GM21737 (cell line): ENCODE results near the gene SYK.

Experiments used
- ATAC-seq: cut with Tn5 transposase; IDR thresholded peaks from one replicate; pipeline ENCODE4 v1.9.1; 2021; ENCODE audit warnings: mild to moderate bottlenecking, moderate library complexity; ENCODE audit not compliant: unreplicated experiment

Gene SYK

DNA sequence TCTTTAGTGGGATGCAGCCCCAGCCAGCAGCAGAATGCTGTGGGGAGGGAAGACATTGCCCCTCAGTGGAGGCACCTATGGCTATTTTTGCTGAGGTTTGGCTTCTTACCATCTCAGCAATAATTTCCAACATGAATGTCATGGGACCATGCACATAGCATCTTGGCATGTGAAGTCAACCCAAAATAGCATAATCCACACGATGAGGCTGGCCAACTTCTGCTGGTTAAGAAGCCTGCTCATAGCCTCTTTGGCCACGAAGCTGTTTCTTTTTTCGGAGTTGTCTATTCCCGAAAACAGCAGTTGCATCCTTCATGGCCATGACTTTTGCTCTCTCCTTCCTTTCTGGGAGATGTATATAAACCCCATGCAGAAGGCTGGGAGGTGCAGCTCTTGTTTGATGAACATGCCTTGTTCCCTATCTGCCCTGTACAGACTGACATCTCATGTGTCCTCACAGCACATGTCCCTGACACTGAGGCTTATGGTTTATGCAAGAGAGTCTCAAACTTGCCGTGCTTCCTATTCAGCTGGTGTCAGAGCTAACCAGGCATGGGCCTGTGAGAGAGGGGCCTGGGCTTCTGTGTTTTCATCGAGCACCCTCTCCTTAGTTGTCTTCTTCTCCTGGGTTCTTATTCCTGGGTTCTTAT is 45.3 kb downstream of the SYK start:
- ATAC-seq, result no peak

DNA sequence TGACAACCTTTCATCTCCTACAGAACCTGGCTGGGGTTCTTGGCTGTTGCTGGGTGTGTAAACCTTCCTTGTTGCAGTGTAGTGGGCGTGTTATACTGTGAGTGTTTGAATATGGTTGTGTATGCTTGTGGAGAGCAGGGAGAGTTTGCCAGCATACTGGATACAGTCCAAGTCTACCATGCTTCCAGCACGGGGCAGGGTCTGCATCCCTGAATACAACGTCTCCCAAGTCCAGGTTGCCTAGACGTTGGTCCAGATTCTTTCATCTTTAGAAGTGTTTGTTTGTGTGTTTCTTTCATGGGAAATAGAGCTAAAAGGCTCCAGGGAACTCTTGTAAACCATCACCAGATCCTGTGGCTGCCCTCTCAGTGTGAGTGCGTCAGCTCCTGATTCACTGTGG is 46.4 kb downstream of the SYK start:
- no peak for ATAC-seq

DNA sequence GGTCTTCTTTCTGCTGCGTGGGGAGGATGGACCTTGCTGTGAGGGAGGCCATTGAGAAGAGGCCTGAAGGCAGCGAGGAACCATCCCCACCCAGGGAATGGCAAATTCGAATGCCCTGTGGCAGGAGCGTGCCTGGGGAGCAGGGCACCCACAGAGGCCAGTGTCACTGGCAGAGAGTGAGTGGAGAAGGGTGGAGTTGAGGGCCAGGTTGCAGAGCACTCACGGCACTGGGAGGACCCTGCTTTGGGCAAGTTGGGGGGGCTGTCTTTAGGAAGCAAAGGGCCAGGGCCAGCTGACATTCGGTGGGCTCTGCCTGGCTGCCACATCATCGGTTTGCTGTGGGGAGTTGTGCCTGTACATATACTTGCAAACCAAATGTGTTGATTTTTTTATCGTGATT is 47.2 kb downstream of the SYK start:
- no peak for ATAC-seq

DNA sequence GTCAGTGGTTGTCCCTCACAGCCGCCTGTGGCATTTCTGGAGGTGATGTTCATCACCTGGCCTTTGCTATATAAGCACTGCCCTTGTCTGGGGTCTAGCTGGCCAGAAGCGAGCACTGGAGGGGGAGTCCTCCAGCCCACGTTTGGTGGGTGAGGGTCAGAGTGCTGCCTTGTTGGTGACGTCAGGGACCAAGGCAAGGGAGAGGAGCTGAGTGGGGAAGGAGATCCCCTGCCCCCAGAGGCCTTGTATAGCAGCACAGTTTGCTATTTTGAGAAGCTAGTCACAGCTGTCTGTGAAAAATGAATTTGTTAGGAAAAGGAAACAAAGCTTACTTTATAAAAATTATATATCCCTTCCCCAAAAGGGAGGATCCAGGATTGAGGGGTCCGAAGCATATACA is 49.8 kb downstream of the SYK start:
- no peak for ATAC-seq

DNA sequence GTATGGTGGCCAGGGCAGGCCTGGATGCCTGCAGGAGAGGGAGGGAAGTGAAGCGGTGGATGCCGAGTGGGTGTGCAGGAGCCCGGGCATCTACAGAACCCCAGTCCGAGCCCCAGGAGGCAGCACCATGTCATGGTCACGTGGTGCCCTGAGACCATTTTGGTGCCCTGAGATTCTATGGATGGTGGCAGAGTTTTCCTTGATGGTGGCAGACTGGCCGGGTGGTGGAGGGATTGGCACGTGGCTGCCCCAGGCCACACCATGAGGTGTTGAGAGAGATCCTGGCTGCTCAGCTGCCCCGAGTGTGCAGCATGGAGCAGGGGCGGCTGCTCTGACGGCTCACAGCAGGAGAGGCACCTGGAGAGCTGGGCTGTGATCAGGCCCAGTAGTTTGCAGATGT is 52.3 kb downstream of the SYK start:
- no peak for ATAC-seq

DNA sequence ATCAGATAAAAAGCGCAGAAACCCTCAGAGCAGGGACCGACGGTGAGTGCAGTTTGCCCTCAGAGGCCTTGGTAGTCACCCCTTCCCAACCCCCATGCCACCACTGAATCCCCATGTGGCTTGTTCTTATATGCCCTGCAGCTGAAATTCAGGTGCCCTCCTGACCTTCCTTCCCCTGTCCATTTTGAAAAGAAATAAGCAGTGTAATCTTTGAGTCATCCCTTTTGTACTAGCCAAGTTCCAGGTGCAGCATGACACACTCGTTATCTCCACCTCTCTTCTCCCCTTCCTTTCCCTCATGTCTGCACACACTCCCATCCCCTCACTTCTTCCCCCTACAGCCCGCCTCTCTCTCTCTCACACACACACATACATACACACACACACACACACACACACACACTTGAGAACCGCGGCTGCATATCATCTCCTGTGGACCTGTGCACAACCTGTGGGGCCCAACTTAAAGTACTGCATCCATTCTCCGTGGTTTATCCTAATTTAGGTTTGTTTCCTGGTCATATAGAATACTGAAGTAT is 53.1 kb downstream of the SYK start:
- no peak for ATAC-seq

DNA sequence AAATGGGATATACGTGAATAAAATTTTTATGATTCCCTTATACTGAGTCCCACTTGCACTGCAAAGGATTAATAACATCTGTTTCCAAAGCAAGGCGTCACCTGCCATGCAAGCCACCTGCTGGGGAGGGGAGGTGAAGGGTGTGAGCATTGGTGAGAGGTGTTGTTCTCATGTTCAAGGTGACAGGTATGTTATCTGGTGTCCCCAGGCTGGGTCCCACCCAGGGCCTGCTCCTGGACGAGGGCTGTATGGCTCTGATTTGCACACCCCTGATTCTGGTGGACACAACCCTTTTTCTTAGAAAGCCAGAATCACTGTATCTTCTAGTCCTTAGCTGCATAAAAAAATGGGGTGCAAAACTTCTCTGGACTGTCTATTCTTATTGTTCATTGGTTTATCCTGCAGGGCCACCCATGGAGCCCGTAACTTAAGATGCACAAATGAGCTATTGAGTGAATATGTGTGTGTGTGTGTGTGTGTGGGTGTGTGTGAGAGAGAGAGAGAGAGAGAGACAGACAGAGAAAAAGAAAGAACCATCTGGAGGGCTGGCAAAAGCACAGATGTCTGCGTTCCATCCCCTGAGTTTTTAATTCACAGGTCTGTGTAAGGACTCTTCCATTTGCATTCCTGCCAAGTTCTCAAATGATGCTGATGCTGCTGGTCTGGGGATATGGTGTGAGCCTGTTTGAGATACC is 53.7 kb downstream of the SYK start:
- no peak for ATAC-seq

DNA sequence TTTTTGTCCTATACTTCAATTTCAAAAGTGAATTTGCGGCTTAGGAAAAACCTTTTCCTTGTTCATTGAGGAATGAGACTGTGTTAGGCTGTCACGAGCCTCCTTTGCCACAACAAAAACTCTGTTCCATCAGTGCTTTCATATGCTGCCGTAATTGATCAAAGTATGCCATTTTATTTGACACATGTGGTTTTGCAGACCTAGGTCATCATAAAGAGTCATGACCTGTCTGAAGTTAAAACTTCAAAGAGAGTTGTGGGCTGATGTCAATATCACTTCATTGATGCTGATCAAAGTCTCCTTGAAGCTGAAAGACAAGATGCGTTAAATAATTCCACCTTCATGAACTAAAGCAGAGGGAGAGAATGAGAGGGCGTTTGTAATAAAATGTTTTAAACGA is 55.5 kb downstream of the SYK start:
- no peak for ATAC-seq

DNA sequence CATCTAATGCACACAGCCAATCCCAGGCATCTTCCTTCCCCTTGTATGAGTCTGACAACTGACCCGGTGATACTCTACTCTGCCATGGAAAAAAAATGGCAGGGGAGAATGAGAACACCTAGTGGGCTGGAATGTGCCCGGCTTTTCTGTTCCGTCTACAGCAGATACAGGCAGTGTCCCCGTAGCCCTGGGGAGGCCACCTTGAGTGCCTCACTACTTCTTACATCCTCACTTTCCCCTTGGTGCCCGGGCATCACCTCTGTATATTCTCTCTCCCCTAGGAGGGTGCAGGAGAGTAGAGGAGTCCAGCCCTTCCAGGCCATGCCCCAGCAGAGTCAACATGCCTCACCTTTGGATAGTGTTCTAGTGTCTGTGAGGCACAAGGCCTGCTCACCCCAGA is 56.2 kb downstream of the SYK start:
- ATAC-seq, result no peak

DNA sequence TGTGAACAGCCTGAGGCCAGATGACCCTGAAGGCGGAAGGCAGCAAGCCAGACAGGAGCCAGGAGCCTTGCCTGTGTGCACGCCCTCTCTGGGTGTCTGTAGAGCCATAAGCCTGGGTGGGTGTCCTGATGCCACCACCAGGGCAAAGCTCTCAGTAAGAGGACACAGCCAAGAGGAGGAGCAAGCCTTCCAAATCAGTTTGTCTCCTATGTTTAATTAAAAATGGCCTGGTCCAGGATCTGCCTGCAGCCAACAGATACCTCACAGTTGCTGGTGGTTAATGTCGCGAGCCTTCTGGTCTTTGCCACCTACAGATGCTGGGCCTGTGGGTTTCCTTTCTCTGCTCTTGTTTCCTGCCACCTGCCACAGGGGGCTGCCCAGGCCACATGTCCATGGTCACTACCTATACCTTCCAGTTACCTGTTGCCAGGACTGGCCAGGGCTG is 56.9 kb downstream of the SYK start:
- ATAC-seq, result no peak

DNA sequence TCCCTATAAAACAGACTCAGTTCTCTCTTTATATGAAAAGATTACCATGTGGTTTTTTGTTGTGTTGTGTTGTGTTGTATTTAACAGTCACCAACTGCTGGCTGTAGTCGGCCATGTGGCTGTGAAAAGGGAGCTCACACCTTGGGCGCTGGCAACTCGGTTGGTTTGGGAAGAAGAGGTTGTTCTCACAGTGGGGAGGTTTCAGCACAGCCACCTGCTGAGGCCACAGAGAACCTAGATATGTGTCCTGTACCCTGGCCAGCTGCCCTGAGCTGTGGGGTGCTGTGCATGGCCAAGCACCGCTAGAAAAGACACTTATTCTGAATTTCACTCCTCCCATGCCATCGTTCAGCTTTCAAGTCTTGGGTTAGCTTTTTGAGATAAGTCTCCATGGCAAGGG is 58.8 kb downstream of the SYK start:
- ATAC-seq, result no peak

DNA sequence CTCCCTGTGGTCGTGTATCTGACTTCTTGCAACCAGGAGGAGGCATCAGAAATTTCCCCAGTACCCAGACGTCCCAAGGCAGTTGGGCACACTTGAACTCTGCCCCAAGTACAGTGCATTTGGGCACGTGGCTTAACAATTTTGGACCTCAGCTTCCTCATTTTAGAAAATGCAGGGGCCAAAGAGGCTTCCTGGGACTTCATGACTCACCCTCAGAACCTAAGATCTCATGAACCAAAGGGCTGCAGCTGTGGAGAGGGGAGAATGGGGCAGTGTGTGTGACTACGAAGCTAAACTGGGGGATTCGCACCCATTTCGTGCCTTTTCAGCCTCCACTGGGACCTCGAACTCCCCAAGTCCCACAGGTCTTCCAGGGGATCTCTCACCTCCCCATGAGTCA is 59.2 kb downstream of the SYK start:
- no peak for ATAC-seq

DNA sequence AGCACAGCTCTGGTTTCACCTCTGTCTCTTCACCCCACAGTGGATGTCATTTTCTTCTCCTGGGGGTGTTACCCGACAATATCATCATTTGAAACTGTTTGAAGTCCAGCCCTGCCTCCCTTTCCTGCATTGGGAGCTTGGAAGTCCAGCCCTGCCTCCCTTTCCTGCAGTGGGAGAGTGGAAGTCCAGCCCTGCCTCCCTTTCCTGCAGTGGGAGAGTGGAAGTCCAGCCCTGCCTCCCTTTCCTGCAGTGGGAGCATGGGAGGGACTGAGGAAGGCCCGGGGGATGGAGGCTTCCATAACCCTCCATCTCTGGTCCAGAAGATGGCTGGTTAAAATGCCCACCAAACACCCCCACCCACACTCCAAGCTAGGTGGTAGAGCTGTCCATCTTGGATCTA is 59.8 kb downstream of the SYK start:
- ATAC-seq, result no peak

DNA sequence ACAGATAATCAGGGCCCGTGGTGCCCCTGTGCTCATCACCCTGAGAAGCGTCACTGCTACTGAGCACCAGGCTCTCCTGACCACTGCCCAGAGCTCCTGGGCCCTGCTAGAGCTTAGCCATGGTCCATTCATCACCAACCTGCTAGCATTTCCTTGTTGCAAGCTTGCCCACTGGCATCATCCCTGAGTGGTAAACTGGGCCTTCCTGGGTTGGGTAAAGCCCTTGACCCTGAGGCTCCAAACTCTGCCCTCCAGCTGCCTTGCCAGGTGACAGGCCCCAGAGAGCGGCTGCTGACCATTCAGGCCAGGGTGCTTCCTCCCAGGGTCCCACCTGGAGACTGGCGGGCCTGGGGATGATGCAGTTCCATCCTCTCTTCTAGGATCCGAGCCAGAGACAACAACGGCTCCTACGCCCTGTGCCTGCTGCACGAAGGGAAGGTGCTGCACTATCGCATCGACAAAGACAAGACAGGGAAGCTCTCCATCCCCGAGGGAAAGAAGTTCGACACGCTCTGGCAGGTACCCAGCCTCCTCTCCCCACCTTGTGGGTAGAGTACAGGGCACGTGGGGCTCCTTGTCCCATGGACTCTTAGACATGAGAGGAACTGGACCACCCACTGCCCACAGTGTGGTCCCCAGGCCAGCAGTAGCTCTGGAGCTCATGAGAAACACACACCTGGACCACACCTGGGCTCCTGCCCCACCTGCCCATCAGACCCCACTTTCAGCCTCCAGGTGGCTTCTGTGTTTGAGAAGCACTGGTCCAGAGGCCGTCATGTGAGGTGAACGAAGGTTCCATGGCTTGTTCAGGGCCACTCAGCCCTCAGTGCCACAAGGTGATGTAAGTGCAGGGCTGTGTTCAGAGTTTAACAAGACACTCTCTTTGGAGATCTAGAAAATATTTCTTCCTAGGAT is 60.5 kb downstream of the SYK start:
- ATAC-seq, result no peak

DNA sequence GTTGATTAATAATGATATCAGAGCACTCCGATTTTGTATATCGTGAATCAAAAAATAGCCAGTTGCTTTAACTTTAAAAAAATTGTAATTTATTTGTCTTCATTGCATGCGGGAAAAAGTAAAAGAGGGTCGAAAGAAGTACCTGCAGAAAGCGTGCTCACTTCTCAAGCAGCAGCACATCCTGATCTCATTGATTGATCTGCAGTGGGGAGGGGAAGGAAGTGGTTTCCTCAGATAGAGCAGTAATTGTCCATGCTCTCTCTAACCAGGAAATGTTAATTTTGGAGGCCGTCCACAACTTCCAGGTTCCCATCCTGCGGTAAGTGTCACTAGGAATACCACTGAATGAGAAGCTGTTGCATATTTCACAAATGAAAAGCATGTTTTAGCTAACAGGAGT is 63.2 kb downstream of the SYK start:
- no peak for ATAC-seq

DNA sequence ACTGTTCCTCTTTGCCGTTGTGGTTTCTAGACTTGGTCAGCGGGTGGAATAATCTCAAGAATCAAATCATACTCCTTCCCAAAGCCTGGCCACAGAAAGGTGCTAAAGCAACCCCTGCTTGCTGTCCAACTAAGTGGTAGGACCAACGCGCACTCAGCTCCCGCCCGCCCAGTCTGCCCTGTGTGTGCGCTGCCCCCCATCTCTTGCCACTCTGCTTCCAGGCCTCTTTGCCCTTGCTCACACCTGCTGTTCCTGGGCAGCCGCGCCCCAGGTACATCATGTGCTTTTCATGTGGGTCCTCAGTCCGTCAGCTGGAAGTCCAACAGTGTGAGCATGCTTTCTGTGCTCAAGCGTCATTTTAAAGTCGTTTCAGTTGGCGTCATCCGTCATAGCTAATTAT is 65.5 kb downstream of the SYK start:
- no peak for ATAC-seq

DNA sequence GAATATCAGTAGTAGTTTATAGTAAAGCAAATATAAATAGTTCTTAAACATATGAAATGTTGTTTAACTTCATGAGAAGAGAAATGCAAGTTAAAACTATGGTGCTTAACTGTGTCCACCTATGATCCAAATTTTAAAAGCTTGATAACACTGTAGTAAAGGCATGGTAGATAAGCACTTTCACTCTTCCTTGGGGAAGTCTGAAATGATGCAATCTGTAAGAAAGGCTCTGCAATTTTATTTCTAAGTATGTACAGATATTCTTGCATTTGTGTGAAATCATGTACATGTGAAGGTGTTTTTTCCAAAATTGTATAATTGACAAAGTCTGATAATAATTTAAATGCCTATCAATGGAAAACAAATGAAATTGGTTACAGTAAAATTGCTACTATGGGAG is 66.9 kb downstream of the SYK start:
- ATAC-seq, result no peak

DNA sequence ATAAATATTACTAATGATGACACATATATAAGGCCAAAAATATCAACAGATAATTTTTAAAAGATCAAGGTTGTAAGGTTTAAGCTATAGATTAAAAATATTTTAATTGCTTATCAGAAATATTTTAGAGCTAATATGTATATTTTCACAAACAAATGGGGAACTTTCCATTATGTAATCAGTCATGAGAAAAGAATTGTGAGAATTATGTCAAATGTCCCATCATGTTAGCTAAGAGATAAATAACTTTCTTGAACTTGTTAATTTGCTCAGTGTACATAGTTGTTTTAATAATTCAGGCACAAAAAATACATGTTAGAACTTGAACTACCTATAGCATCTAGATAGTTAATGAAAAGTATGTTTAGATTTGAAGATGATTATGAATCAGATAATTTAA is 67.7 kb downstream of the SYK start:
- no peak for ATAC-seq

DNA sequence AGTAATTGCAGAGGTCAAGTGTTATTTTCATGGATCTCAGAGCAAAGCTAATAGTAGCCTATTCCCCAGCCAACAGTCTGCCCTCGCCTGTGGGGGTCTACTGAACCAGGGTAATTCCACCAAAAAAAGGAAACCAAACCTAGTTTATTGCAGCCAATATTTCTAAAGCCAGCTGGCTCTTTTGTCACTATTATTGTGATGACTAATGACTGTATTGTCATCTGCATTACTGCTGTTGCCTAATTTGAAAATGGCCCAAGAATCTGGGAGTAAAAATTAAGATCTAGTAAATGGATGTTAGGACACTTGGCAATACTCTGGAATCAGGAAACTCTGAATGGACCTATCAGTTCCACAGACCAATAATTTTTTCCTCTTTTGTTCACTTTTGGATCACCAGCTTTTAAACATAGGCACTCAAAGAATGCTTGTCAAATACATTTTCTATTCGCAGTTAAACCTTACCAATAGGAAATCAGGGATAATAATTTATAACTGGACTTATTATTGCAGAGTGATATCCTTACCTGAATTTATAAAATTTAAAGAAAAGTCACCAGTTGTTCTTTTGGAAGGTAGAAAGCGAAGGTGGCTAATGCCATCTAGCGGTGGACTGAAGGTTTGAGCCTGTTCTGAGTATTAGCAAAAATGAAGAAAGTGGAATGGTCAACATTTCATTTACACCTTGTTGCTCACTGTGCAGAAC is 69.2 kb downstream of the SYK start:
- ATAC-seq, result no peak

DNA sequence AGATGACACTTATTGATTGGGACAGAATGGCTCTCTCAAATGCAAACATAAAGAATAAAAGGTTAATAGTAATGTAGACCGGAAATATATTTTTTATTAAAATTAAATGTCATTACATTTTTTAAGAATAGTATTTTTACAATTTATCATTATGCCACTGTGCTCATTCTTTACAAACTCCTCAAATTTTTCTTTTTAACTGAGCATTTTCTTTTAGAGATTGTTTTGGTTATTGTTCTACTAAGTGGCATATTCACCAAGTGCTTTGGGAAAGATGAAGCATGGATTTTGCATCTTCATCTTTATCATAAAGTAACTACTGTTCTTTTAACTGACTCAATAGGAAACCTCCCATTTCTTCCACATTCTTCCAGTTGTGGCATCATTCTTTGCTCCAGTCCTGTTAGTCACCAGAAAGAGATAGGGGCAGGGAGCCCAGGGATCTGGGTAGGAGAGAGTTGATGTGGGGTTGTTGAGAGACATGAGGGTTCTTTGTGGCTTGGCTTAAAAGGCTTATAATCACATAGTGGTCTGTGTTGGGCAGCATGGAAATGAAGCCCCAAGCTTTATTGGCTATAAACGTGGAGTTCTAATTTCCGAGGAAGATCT is 69.8 kb downstream of the SYK start:
- no peak for ATAC-seq
